ENCODE measurements around the gene MAPRE2. TPM values are rescaled to one million over a fixed set of nuclear protein-coding genes. Genes with fewer than 3 reads are reported as not detected.

Gene MAPRE2
- total RNA-seq, 2 donors from 2014 or later = 31.8 to 54.2 TPM

- Histone ChIP-seq H3K36me3 (no peaks in the 10 kb centered on the region), H3K27me3 (replicated peaks; ENCODE audit: insufficient read depth) (no peaks in the 10 kb centered on the region), H3K27ac (no peak overlapping the region), H3K4me3 (no peak overlapping the region), H3K9me3 (no peaks in the 10 kb centered on the region), H3K4me1 (ENCODE audit: control insufficient read depth in 1 of 2, low read depth in 2 of 2) (peaks cover 19 to 30% of the 10 kb centered on the region in 2 donors)
- DNase-seq (ENCODE audit: low spot score) (no peak), ATAC-seq (ENCODE audit: insufficient number of reproducible peaks, low FRiP score, low read depth) (no peak)
- TF ChIP-seq CTCF (IDR thresholded peaks at IDR 0.05) = no peak
Measured at GRCh38 chr18:35089382-35089781, 48.2 kb downstream of the MAPRE2 start.

- no peak for TF ChIP-seq CTCF (IDR thresholded peaks at IDR 0.05)
- Histone ChIP-seq H3K4me3 (no peak overlapping the region), H3K27me3 (replicated peaks; ENCODE audit: insufficient read depth) (no peaks in the 10 kb centered on the region), H3K36me3 (no peaks in the 10 kb centered on the region), H3K9me3 (no peaks in the 10 kb centered on the region), H3K4me1 (ENCODE audit: control insufficient read depth in 1 of 2, low read depth in 2 of 2) (peaks cover 13 to 24% of the 10 kb centered on the region in 2 donors), H3K27ac (no peak overlapping the region)
- DNase-seq (ENCODE audit: low spot score) = no peak
- no peak for ATAC-seq (ENCODE audit: insufficient number of reproducible peaks, low FRiP score, low read depth)
Measured at GRCh38 chr18:35089891-35090550, 48.8 kb downstream of the MAPRE2 start.

- no peak overlapping the region for H3K4me3 ChIP-seq
- H3K36me3 ChIP-seq = no peaks in the 10 kb centered on the region
- no peaks in the 10 kb centered on the region for H3K27me3 ChIP-seq (replicated peaks; ENCODE audit: insufficient read depth)
- ATAC-seq (ENCODE audit: insufficient number of reproducible peaks, low FRiP score, low read depth) (no peak), DNase-seq (ENCODE audit: low spot score) (no peak)
- H3K9me3 ChIP-seq = no peaks in the 10 kb centered on the region
- H3K4me1 ChIP-seq (ENCODE audit: control insufficient read depth in 1 of 2, low read depth in 2 of 2) = peaks cover 9 to 21% of the 10 kb centered on the region in 2 donors
- TF ChIP-seq CTCF (IDR thresholded peaks at IDR 0.05) = no peak
- no peak overlapping the region for H3K27ac ChIP-seq
Measured at GRCh38 chr18:35091841-35092240, 50.6 kb downstream of the MAPRE2 start.

GRCh38 chr18:35095983-35096676 is 54.9 kb downstream of the MAPRE2 start:
- no peaks in the 10 kb centered on the region for H3K9me3 ChIP-seq
- no peak for DNase-seq (ENCODE audit: low spot score)
- H3K4me1 ChIP-seq (ENCODE audit: control insufficient read depth in 1 of 2, low read depth in 2 of 2) = peaks cover 2 to 6% of the 10 kb centered on the region in 2 donors
- H3K27ac ChIP-seq = no peak overlapping the region
- no peak for TF ChIP-seq CTCF (IDR thresholded peaks at IDR 0.05)
- no peaks in the 10 kb centered on the region for H3K36me3 ChIP-seq
- H3K4me3 ChIP-seq = no peak overlapping the region
- H3K27me3 ChIP-seq (replicated peaks; ENCODE audit: insufficient read depth) = no peaks in the 10 kb centered on the region
- ATAC-seq (ENCODE audit: insufficient number of reproducible peaks, low FRiP score, low read depth) = no peak

GRCh38 chr18:35096677-35097011 is 55.4 kb downstream of the MAPRE2 start:
- DNase-seq (ENCODE audit: low spot score) (no peak), ATAC-seq (ENCODE audit: insufficient number of reproducible peaks, low FRiP score, low read depth) (no peak)
- no peaks in the 10 kb centered on the region for H3K27me3 ChIP-seq (replicated peaks; ENCODE audit: insufficient read depth)
- H3K4me1 ChIP-seq (ENCODE audit: control insufficient read depth in 1 of 2, low read depth in 2 of 2) = peaks cover 2 to 10% of the 10 kb centered on the region in 2 donors
- no peak for TF ChIP-seq CTCF (IDR thresholded peaks at IDR 0.05)
- H3K4me3 ChIP-seq = no peak overlapping the region
- H3K36me3 ChIP-seq = no peaks in the 10 kb centered on the region
- no peaks in the 10 kb centered on the region for H3K9me3 ChIP-seq
- no peak overlapping the region for H3K27ac ChIP-seq

Measured in thoracic aorta (tissue), 2 donors.